Upper lobe of left lung (tissue), 4 donors: ENCODE data around the gene DOCK8.

Experiments used
- POLR2A ChIP-seq, 4 donors: fragments of 450-650 bp; IDR thresholded peaks; one replicate each; pipeline ENCODE4 v1.5.1; 2016 to 2017; ENCODE audit warnings: antibody characterized with exemption in 4 of 4, mild to moderate bottlenecking in 2 of 4
- TF ChIP-seq, protein P1 (sequence below), 6 experiments: fragments of 450-650 bp in 4 of 6; fragments of 200-600 bp in 2 of 6; sonication (generic) in 2 of 6; IDR thresholded peaks; one replicate each; pipeline ENCODE4 v1.5.1; 2016 to 2019; ENCODE audit warnings: antibody characterized with exemption in 6 of 6

DNA sequence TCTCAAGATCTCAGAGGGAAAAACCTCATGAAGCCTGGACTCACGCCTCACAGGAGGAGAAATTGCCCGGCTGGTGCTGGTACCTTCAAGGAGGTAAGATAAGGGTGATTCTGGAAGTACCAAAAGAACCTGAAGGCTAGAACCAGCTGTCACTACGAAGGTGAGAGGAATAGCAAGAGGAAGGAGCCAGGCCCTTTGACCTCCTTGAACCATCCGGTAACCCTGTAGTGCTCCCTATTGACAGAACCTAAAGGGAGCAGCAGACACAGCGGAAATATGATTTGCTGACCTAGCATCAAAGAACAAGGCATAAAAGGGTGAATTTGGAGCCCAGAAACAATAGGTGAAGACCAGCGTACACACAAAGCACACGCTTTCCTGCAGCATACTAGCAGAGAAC is 92.2 kb downstream of the DOCK8 start:
- TF ChIP-seq, protein P1, sequence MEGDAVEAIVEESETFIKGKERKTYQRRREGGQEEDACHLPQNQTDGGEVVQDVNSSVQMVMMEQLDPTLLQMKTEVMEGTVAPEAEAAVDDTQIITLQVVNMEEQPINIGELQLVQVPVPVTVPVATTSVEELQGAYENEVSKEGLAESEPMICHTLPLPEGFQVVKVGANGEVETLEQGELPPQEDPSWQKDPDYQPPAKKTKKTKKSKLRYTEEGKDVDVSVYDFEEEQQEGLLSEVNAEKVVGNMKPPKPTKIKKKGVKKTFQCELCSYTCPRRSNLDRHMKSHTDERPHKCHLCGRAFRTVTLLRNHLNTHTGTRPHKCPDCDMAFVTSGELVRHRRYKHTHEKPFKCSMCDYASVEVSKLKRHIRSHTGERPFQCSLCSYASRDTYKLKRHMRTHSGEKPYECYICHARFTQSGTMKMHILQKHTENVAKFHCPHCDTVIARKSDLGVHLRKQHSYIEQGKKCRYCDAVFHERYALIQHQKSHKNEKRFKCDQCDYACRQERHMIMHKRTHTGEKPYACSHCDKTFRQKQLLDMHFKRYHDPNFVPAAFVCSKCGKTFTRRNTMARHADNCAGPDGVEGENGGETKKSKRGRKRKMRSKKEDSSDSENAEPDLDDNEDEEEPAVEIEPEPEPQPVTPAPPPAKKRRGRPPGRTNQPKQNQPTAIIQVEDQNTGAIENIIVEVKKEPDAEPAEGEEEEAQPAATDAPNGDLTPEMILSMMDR (IDR thresholded peaks at IDR 0.05) = peak in 2 of 6 experiments; percentile 20 to 26
- TF ChIP-seq POLR2A (IDR thresholded peaks at IDR 0.05) = no peak
